Muscle layer of duodenum (tissue), 2 donors: ENCODE measurements around the gene CAMKK2.
"Not testable (repeated sequence)": the region's sequence is repeated elsewhere in the genome, so short reads cannot be mapped to it uniquely, and the experiment has no call there.

ENCODE experiments used
- H3K27ac ChIP-seq: one replicate; pipeline ENCODE4 v1.7.0; 2013; ENCODE audit warnings: mild to moderate bottlenecking, low read length
- H3K27me3 ChIP-seq: one replicate; pipeline ENCODE4 v1.7.0; 2013; ENCODE audit warnings: low read depth, mild to moderate bottlenecking, control low read depth, low read length
- H3K36me3 ChIP-seq, 2 donors: one replicate each; pipeline ENCODE4 v1.7.0; 2013; ENCODE audit warnings: low read length in 2 of 2, control low read depth in 1 of 2, mild to moderate bottlenecking in 1 of 2; ENCODE audit not compliant: insufficient read depth in 2 of 2, control insufficient read depth in 1 of 2
- H3K4me1 ChIP-seq, 2 donors: one replicate each; pipeline ENCODE4 v1.7.0; 2013; ENCODE audit warnings: low read length in 2 of 2, mild to moderate bottlenecking in 2 of 2, control low read depth in 1 of 2, moderate library complexity in 1 of 2; ENCODE audit not compliant: insufficient read depth in 2 of 2, control insufficient read depth in 1 of 2
- H3K4me3 ChIP-seq, 2 donors: one replicate each; pipeline ENCODE4 v1.7.0; 2013; ENCODE audit warnings: low read length in 2 of 2, low read depth in 1 of 2, mild to moderate bottlenecking in 1 of 2
- H3K9me3 ChIP-seq, 2 donors: one replicate each; pipeline ENCODE4 v1.7.0; 2013; ENCODE audit warnings: low read length in 2 of 2, control low read depth in 1 of 2, mild to moderate bottlenecking in 1 of 2; ENCODE audit not compliant: control insufficient read depth in 1 of 2
- donor health status: healthy.

The CAMKK2 gene

DNA sequence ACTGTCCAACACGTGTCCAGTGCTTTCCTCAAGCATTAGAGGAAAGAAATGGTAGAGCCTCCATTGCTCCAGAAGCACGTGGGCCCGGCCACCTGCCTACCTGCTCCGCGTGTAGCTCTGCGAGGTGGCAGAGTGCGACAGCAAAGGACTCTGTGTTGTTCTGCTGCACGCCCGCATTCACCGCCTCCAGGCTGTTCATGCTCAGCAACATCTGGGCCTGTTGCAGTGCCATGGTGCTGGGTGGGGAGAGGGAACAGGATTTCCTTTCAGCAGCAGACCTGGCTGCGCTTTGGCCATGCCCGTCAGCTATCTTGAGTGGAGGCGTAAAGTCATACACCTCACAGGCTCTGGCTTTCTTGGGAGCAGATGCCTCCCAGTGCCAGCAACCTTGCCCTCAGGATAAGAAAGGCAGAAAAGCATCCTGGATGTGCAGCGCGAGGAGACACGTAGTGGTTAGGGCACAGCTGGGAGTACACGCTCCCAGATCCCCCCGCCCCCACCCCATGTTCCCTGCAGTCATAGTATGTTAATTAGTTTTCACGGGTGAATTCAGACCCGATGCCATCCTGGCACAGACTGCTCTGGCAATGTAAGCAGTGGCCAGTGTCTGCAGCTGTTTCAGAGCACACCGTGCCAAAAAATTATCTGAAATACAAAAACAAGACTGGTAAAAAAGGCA lies 30.6 kb upstream of the CAMKK2 start:
- Histone ChIP-seq H3K27ac (no peak overlapping the region), H3K36me3 (peaks cover 47 to 76% of the 10 kb centered on the region in 2 donors), H3K27me3 (no peaks in the 10 kb centered on the region), H3K9me3 (no peaks in the 10 kb centered on the region), H3K4me3 (no peak overlapping the region), H3K4me1 (no peaks in the 10 kb centered on the region)

DNA sequence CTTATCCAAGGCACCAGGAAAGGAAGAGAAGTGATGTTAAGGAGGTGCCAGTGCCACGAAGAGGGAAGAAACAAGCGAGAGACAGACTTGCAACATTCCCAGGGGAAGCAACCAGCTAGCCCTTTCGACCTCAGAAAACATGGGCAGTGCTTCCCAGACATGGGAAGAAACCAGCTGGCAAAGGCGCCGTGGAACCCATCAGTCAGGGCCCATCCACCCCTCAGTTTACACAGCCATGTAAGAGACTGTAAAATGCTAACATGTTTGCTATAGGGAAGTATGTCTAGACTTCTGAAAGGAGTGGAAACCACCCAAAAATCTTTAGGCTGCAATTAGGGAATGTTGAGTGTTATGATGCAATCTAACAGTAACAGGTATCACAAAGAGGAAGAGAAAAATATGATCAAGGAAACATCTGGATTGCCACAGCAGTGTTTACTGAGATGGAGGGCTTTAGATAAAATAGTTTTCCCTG lies 29.4 kb upstream of the CAMKK2 start:
- Histone ChIP-seq H3K36me3 (peaks cover 43 to 64% of the 10 kb centered on the region in 2 donors), H3K27ac (no peak overlapping the region), H3K27me3 (no peaks in the 10 kb centered on the region), H3K4me3 (no peak overlapping the region), H3K4me1 (no peaks in the 10 kb centered on the region), H3K9me3 (no peaks in the 10 kb centered on the region)

DNA sequence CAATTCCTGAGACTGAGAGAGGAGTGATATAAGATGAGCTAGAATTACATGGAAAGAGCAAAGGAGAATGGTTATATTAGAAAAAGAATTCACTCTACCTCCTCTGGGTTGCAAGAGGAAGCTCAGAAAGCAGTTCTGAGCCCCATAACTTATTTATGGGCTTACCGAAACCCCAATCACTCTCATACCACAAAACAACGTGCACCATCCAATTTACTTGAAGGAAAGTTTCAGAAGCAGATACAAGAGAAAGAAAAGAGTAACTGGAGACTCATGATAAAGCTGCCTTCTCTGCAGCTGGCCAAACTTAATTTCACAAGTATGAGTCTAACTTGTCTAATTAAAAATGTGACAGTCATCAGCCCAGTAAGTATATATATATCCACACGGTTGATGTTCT lies 27.4 kb upstream of the CAMKK2 start:
- H3K4me1 ChIP-seq: no peaks in the 10 kb centered on the region
- H3K36me3 ChIP-seq: peaks cover 32 to 56% of the 10 kb centered on the region in 2 donors
- H3K27ac ChIP-seq: no peak overlapping the region
- H3K27me3 ChIP-seq: no peaks in the 10 kb centered on the region
- H3K4me3 ChIP-seq: no peak overlapping the region
- H3K9me3 ChIP-seq: no peaks in the 10 kb centered on the region

DNA sequence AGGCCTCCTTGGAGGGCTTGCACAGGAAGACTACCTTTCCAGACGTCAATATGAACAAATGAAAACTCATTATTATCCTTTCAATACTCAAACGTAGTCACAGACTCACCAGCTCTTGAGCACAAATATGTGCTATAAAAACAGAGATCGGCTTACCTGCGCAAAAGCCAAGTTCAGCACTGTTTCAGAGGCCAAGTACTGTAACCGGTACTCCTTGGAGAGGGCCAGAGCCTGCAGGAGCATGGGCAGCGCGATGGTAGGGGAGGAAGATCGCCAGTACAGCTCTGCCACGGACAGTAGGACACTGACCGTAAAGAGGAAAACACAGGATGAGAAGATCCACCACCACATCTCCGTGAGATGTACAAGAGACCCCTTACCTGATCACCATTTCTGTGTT lies 21.6 kb upstream of the CAMKK2 start:
- no peaks in the 10 kb centered on the region for H3K4me1 ChIP-seq
- H3K27ac ChIP-seq: no peak overlapping the region
- H3K9me3 ChIP-seq: no peaks in the 10 kb centered on the region
- no peak overlapping the region for H3K4me3 ChIP-seq
- peaks cover 10 to 23% of the 10 kb centered on the region in 2 donors for H3K36me3 ChIP-seq
- H3K27me3 ChIP-seq: no peaks in the 10 kb centered on the region

DNA sequence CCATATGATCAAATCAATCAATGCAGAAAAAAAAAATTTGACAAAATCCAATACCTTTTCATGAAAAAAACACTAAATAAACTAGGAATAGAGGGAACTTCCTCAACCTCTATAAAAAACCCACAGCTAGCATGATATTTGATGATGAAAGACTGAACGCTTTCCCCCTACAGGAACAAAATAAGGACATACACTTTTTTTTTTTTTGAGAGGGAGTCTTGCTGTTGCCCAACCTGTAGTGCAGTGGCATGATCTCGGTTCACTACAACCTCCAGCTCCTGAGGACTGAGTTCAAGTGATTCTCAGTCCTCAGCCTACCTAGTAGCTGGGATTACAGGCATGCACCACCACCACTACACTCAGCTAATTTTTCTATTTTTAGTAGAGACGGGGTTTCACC lies 17.9 kb upstream of the CAMKK2 start:
- Histone ChIP-seq H3K4me1 (no peaks in the 10 kb centered on the region), H3K4me3 (no peak overlapping the region), H3K9me3 (no peaks in the 10 kb centered on the region), H3K36me3 (peaks cover 15 to 34% of the 10 kb centered on the region in 2 donors), H3K27ac (no peak overlapping the region), H3K27me3 (no peaks in the 10 kb centered on the region)

DNA sequence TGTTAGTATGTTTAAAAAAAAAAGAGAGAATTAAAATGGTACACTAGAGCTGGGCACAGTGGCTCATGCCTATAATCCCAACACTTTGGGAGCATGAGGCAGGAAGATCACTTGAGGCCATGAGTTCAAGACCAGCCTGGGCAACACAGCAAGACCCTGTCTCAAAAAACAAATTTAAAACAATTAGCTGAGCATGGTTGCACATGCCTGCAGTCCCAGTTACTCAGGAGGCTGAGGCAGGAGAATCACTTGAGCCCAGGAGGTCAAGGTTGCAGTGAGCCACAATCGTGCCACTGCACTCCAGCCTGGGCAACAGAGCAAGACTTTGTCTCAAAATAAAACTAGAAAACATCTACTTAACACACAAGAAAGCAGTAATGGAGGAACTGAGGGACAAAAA lies 13.7 kb upstream of the CAMKK2 start:
- not testable (repeated sequence) for H3K4me1 ChIP-seq, H3K9me3 ChIP-seq, H3K27me3 ChIP-seq, H3K27ac ChIP-seq, H3K4me3 ChIP-seq
- H3K36me3 ChIP-seq: peaks cover 15 to 32% of the 10 kb centered on the region in 2 donors

DNA sequence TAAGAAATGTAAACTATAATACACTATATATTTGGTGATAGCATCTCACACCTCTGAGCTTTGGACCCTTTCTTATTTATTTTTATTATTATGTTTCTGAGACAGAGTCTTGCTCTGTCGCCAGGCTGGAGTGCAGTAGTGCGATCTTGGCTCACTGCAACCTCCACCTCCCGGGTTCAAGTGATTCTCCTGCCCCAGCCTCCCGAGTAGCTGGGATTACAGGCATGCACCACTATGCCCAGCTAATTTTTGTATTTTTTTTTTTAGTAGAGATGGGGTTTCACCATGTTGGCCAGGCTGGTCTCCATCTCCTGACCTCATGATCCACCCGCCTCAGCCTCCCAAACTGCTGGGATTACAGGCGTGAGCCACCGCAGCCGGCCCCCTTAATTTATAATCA lies 10.9 kb upstream of the CAMKK2 start:
- not testable (repeated sequence) for H3K27me3 ChIP-seq, H3K9me3 ChIP-seq, H3K4me1 ChIP-seq, H3K27ac ChIP-seq, H3K4me3 ChIP-seq
- H3K36me3 ChIP-seq: peaks cover 15 to 32% of the 10 kb centered on the region in 2 donors

DNA sequence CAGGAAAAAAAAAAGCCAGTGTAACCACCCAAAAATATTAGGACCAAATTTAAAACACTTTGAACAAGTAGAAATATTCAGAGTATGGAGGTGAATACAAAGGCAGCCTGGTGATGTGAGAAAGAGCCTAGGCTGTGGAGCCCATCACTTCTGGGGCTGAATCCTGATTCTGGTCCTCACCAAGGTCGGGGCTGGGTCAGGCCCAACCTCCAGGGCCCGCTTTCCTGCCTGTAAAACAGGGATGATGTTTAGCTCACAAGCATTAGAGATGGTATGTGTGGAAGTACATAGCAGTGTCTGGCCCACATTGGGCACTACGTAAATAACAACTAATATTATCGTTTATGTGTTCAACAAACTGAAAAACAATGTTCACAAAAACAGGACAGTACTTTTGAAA lies 7.8 kb upstream of the CAMKK2 start:
- Histone ChIP-seq H3K27ac (no peak overlapping the region), H3K27me3 (no peaks in the 10 kb centered on the region), H3K9me3 (no peaks in the 10 kb centered on the region), H3K36me3 (peaks cover 10 to 15% of the 10 kb centered on the region in 2 donors), H3K4me1 (no peaks in the 10 kb centered on the region), H3K4me3 (no peak overlapping the region)

DNA sequence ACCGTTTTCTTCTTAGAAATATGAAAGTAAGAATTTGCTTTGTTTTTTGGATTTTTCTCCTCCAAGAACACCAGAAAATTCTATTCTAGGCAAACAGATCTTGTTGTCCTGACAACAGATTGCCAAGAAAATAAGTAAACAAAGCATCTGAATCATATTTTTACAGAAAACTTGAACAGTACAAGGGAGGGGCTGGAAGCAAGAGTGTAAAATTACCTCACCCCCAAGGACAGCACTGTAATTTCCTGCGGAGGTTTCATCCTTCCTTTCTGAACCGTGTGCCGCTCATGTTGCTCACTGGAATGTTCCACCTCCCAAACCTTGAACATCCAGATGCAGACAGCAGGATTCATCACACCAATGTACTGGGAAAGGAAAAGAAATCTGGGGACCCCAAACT lies 5.4 kb upstream of the CAMKK2 start:
- H3K4me3 ChIP-seq: no peak overlapping the region
- no peaks in the 10 kb centered on the region for H3K27me3 ChIP-seq
- no peaks in the 10 kb centered on the region for H3K9me3 ChIP-seq
- H3K27ac ChIP-seq: no peak overlapping the region
- peaks cover 3 to 6% of the 10 kb centered on the region in 2 donors for H3K4me1 ChIP-seq
- no peaks in the 10 kb centered on the region for H3K36me3 ChIP-seq

DNA sequence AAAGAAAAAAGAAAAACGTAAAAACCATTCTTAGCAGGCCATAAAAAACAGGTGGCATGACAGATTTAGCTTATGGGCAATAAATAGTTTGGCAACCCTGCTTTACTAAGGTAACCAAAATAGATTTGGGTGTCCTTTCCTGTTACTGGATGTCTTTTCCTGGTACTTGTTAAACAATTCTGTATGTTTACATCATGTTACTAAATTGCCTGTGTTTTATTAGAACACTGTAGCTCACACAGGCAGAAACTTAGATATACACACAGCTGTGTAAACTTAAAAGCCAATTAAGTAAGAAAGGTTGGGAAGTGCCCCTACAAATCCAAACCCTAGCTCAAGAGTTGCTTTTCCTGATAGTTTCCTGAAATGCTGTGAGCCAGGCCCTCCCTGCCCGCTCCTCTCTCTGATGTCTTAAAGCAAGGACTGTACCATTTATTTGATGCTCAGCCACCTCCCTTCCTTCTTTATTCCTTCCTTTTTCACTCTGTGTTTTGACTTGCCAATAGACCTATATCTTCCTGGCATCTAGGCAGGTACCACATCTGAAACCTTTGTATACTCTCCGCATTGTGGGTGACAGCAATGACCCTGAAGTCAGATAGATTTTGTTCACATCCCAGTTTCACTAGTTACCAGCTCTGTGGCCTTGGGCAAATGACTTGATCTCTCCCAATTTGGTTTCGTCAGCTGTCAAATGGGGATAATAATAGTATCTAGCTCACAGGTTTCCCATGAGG lies 3.7 kb upstream of the CAMKK2 start:
- H3K4me1 ChIP-seq: peaks cover 5 to 12% of the 10 kb centered on the region in 2 donors
- H3K27me3 ChIP-seq: no peaks in the 10 kb centered on the region
- H3K9me3 ChIP-seq: no peaks in the 10 kb centered on the region
- no peak overlapping the region for H3K27ac ChIP-seq
- H3K4me3 ChIP-seq: no peak overlapping the region
- H3K36me3 ChIP-seq: no peaks in the 10 kb centered on the region

DNA sequence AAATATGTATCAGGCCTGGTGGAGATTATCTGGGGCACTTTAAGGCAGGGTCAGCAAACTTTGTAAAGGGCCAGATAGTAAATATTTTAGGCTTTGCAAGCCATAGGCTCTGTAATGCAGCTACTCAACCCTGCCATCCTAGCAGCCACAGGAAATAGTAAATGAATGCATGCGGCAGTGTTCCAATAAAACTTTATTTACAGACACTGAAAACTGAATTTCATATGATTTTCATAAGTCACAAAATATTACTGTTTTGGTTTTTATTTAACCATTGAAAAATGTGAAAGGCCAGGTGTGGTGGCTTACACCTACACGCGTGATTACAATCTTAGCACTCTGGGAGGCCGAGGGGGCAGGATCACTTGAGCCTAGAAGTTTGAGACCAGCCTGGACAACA lies 3.2 kb upstream of the CAMKK2 start:
- Histone ChIP-seq H3K4me3 (no peak overlapping the region), H3K4me1 (peaks cover 7 to 18% of the 10 kb centered on the region in 2 donors), H3K27ac (no peak overlapping the region), H3K9me3 (no peaks in the 10 kb centered on the region), H3K27me3 (no peaks in the 10 kb centered on the region), H3K36me3 (no peaks in the 10 kb centered on the region)
